HepG2 (cell line): ENCODE results near the gene RALB. TPM values are rescaled to one million over a fixed set of nuclear protein-coding genes. Genes with fewer than 3 reads are reported as not detected.

Experiments
- ATAC-seq: fragments of 200-7000 bp; cut with Tn5 transposase; 3 replicates; pipeline ENCODE4 v1.9.1; 2020; ENCODE audit warnings: mild to moderate bottlenecking, moderate library complexity
- BruUV-seq: library from RNA; stranded (reverse); fragments of 400-500 nt; replicated peaks from 2 replicates; lab custom pipeline; 2021; lab: Mats Ljungman, UMichigan
- CTCF ChIA-PET: fragments of 300-600 bp; formaldehyde crosslinking; extraction: SDS; loops from one replicate; lab custom pipeline; 2021; ENCODE audit warnings: low total read pairs, inconsistent platforms, low intra/inter-chr PET ratio; lab: Yijun Ruan, JAX
- POLR2A ChIA-PET: fragments of 350-600 bp; sonication (Branson Sonifier 250); formaldehyde crosslinking; loops from one replicate; lab custom pipeline; 2020; ENCODE audit warnings: antibody characterized with exemption, inconsistent platforms; lab: Yijun Ruan, JAX
- DNase-seq: peaks from one replicate; pipeline ENCODE4 v3.0.0-alpha.2; 2015; ENCODE audit warnings: low spot score
- FAIRE-seq: peaks from 3 replicates; lab custom pipeline; 2011; peaks lifted over from hg19 to GRCh38; lab: Jason Lieb, UNC
- H2AFZ ChIP-seq: one replicate; pipeline ENCODE4 v1.6.1; 2011; ENCODE audit warnings: low read length, inconsistent platforms
- H3K27ac ChIP-seq: fragments of 300-600 bp; 3 replicates; pipeline ENCODE4 v1.8.0; 2011; ENCODE audit warnings: mixed run types, mild to moderate bottlenecking, mixed read lengths, low read length, inconsistent platforms; ENCODE audit not compliant: insufficient read depth; ENCODE audit errors: extremely low read length
- H3K27me3 ChIP-seq, 2 experiments: fragments of 200-600 bp in 1 of 2; 2 replicates in 1 of 2; 3 replicates in 1 of 2; pipeline versions ENCODE4 v1.6.0 to v1.8.0; 2011; ENCODE audit warnings: low read length in 2 of 2, mild to moderate bottlenecking in 2 of 2, moderate library complexity in 2 of 2, inconsistent platforms in 1 of 2; ENCODE audit not compliant: insufficient read depth in 2 of 2, control insufficient read depth in 1 of 2
- H3K36me3 ChIP-seq, 2 experiments: fragments of 200-600 bp in 1 of 2; replicated peaks in 1 of 2; 2 replicates in 1 of 2; 3 replicates in 1 of 2; pipeline versions ENCODE4 v1.5.1 to v1.8.0; 2011; ENCODE audit warnings: low read length in 2 of 2, inconsistent platforms in 1 of 2; ENCODE audit not compliant: insufficient read depth in 2 of 2, control insufficient read depth in 1 of 2
- H3K4me1 ChIP-seq: 2 replicates; pipeline ENCODE4 v1.5.1; 2012; ENCODE audit warnings: low read length, inconsistent platforms; ENCODE audit not compliant: insufficient read depth
- H3K4me2 ChIP-seq: 2 replicates; pipeline ENCODE4 v1.6.0; 2011; ENCODE audit warnings: low read depth, low read length, inconsistent platforms
- H3K4me3 ChIP-seq, 3 experiments: fragments of 200-600 bp in 1 of 3; sonication (generic), shearing (Covaris generic) in 1 of 3; replicated peaks in 1 of 3; 2 replicates each; pipeline ENCODE4 v1.5.1; 2011 to 2016; ENCODE audit warnings: low read length in 3 of 3, inconsistent platforms in 2 of 3, low read depth in 2 of 3, mild to moderate bottlenecking in 2 of 3, control low read depth in 1 of 3, mixed read lengths in 1 of 3; ENCODE audit not compliant: insufficient read depth in 1 of 3
- H3K79me2 ChIP-seq: one replicate; pipeline ENCODE4 v1.6.1; 2011; ENCODE audit warnings: low read length, inconsistent platforms; ENCODE audit not compliant: insufficient read depth
- H3K9ac ChIP-seq: 2 replicates; pipeline ENCODE4 v1.6.0; 2011; ENCODE audit warnings: mild to moderate bottlenecking, low read depth, low read length, inconsistent platforms; ENCODE audit not compliant: insufficient read depth
- H3K9me3 ChIP-seq: 2 replicates; pipeline ENCODE4 v1.5.1; 2012; ENCODE audit warnings: mild to moderate bottlenecking, low read length
- H4K20me1 ChIP-seq: 2 replicates; pipeline ENCODE4 v1.6.0; 2011; ENCODE audit warnings: inconsistent platforms, mild to moderate bottlenecking, low read length, moderate library complexity; ENCODE audit not compliant: insufficient read depth
- ATF3 ChIP-seq: sonication (generic); formaldehyde crosslinking; IDR thresholded peaks from 2 replicates; pipeline ENCODE4 v1.4.0; 2020; ENCODE audit warnings: missing genetic modification reagents
- CBX1 ChIP-seq: IDR thresholded peaks from one replicate; pipeline ENCODE4 v1.6.1; 2016; ENCODE audit warnings: antibody characterized with exemption, low read depth
- CC2D1A ChIP-seq: sonication (generic); formaldehyde crosslinking; IDR thresholded peaks from 2 replicates; pipeline ENCODE4 v1.8.1; 2023; ENCODE audit warnings: mild to moderate bottlenecking, missing genetic modification reagents
- FUBP1 ChIP-seq: sonication (generic); formaldehyde crosslinking; IDR thresholded peaks from 2 replicates; pipeline ENCODE4 v1.5.1; 2020; ENCODE audit warnings: missing genetic modification reagents, mild to moderate bottlenecking, borderline replicate concordance
- MATR3 ChIP-seq: sonication (generic); formaldehyde crosslinking; IDR thresholded peaks from 2 replicates; pipeline ENCODE4 v1.4.0; 2020; ENCODE audit warnings: missing genetic modification reagents
- NCOA1 ChIP-seq: sonication (generic); formaldehyde crosslinking; IDR thresholded peaks from 2 replicates; pipeline ENCODE4 v1.9.0; 2021; ENCODE audit warnings: missing genetic modification reagents
- NFE2 ChIP-seq: sonication (generic); formaldehyde crosslinking; IDR thresholded peaks from 2 replicates; pipeline ENCODE4 v1.4.0; 2020; ENCODE audit warnings: missing genetic modification reagents
- NR2F2 ChIP-seq: IDR thresholded peaks from 2 replicates; pipeline ENCODE4 v1.6.1; 2012; ENCODE audit warnings: low read depth, inconsistent platforms, borderline replicate concordance
- SIN3B ChIP-seq: fragments of 150-350 bp; IDR thresholded peaks from 2 replicates; pipeline ENCODE4 v1.6.1; 2014; ENCODE audit warnings: low read length
- THRA ChIP-seq: sonication (generic); formaldehyde crosslinking; IDR thresholded peaks from 2 replicates; pipeline ENCODE4 v1.4.0; 2020; ENCODE audit warnings: missing genetic modification reagents, borderline replicate concordance
- ZNF230 ChIP-seq: sonication (generic); formaldehyde crosslinking; IDR thresholded peaks from 2 replicates; pipeline ENCODE4 v1.4.0; 2020; ENCODE audit warnings: mild to moderate bottlenecking, missing genetic modification reagents
- ZNF598 ChIP-seq: sonication (generic); formaldehyde crosslinking; IDR thresholded peaks from 2 replicates; pipeline ENCODE4 v1.5.1; 2020; ENCODE audit warnings: mild to moderate bottlenecking, missing genetic modification reagents, borderline replicate concordance
- ZNF737 ChIP-seq: sonication (generic); formaldehyde crosslinking; IDR thresholded peaks from 2 replicates; pipeline ENCODE4 v1.5.0; 2020; ENCODE audit warnings: missing genetic modification reagents, mild to moderate bottlenecking, borderline replicate concordance
- ZNF891 ChIP-seq: sonication (generic); formaldehyde crosslinking; IDR thresholded peaks from 2 replicates; pipeline ENCODE4 v1.5.0; 2020; ENCODE audit warnings: mild to moderate bottlenecking, missing genetic modification reagents
- WGBS: methylation state at CpG from one replicate; pipeline ENCODE4 v1.1.6; 2017; ENCODE audit warnings: low lambda C conversion rate; 5-methylcytosine and 5-hydroxymethylcytosine counted together
- in situ Hi-C: cut with HindIII; loops from 2 replicates; pipeline ENCODE4 v1.10.0; 2017; ENCODE audit warnings: low pct_unique_long_range_greater_than_20kb; ENCODE audit not compliant: extremely low pct_ligation_motif_present
- intact Hi-C: fragments of 100-400 bp; cut with micrococcal nuclease; formaldehyde crosslinking; loops from one replicate; pipeline ENCODE4 v1.10.0; 2022; ENCODE audit not compliant: unreplicated experiment
- polyA plus RNA-seq, 8 experiments: library from polyadenylated mRNA; depleted of rRNA in 3 of 8; stranded (reverse) in 7 of 8; unstranded in 1 of 8; fragments of >200 nt; fragmentation: Illumina TruSeq in 4 of 8; extraction: Trizol in 4 of 8; gene quantifications; 2 replicates each; pipeline versions ENCODE4 v1.2.1 to v1.2.3, GENCODE V29; 2011 to 2016; ENCODE audit warnings: low read depth in 4 of 8, missing spikeins in 1 of 8, mixed read lengths in 1 of 8; ENCODE audit not compliant: insufficient read depth in 1 of 8
- total RNA-seq, 5 experiments: library from RNA; depleted of rRNA; stranded (reverse); fragments of >200 nt; fragmentation: Illumina TruSeq; extraction: Trizol; gene quantifications; 2 replicates each; pipeline ENCODE4 v1.2.3, GENCODE V29; 2016; ENCODE audit warnings: low read depth in 1 of 5

RALB gene
- total and polyA plus RNA-seq, 2 of the 13 experiments (the other 11 are each of a cell fraction or from before 2014, with no cell fraction given) = 37.8 to 43.2 TPM

- Histone ChIP-seq H3K36me3 (peaks cover 8 to 13% of the 10 kb centered on the region in 2 experiments; a peak in 4 of 5 replicates), H3K4me1 (peaks cover 33% of the 10 kb centered on the region), H3K4me2 (no peak overlapping the region), H3K9ac (no peak overlapping the region), H2AFZ (no peak overlapping the region), H3K27ac (no peak overlapping the region), H3K4me3 (no peak overlapping the region), H3K27me3 (no peaks in the 10 kb centered on the region), H4K20me1 (no peaks in the 10 kb centered on the region), H3K79me2 (peaks cover 16% of the 10 kb centered on the region)
- 95% methylated on average over 10 of the region's 10 CpGs for WGBS
- in situ Hi-C loops (no loop called here), intact Hi-C loops (no loop called here)
- ChIA-PET CTCF (no interaction called here), POLR2A (no interaction called here)
- DNase-seq (no peak), FAIRE-seq (no peak), ATAC-seq (no peak)
- no TSS peak for BruUV-seq
- no peak for TF ChIP-seq ATF3 (CRISPR knock-in tag)
- no peak for TF ChIP-seq ZNF737 (CRISPR knock-in tag)
- TF ChIP-seq ZNF598 (CRISPR knock-in tag) = no peak
- TF ChIP-seq ZNF891 (CRISPR knock-in tag) = no peak
- TF ChIP-seq NCOA1 = no peak
- TF ChIP-seq SIN3B = no peak
- TF ChIP-seq FUBP1 = no peak
- TF ChIP-seq NFE2 (CRISPR knock-in tag) = no peak
- TF ChIP-seq CC2D1A (CRISPR knock-in tag) = no peak
- no peak for TF ChIP-seq THRA (CRISPR knock-in tag)
- TF ChIP-seq NR2F2 = no peak
- no peak for TF ChIP-seq CBX1
- TF ChIP-seq ZNF230 (CRISPR knock-in tag) = no peak
- TF ChIP-seq MATR3 (CRISPR knock-in tag) = no peak
- TF ChIP-seq, all 625 proteins: peak for 0
- no peaks in the 10 kb centered on the region; the same call in 1 of the 2 replicates for H3K9me3 ChIP-seq
Observed at GRCh38 chr2:120278901-120279300, 26.2 kb downstream of the RALB start.
